Muscle of arm (tissue), 12 donors: ENCODE measurements around the gene ERCC6. TPM values are rescaled to one million over a fixed set of nuclear protein-coding genes. Genes with fewer than 3 reads are reported as not detected.

Experiments
- polyA plus RNA-seq, 12 donors: library from polyadenylated mRNA; unstranded; fragments of 120-200 nt; gene quantifications; one replicate each; pipeline ENCODE4 v1.2.1, GENCODE V29; 2013; ENCODE audit not compliant: insufficient read length in 12 of 12

The ERCC6 gene
- polyA plus RNA-seq, 12 donors = 9.3 to 24.1 (median 12.7) TPM; not detected in 1

Other genes with a start within 250 kb of the ERCC6 start
- 10 to 100 TPM in 11 of 12 donors, not detected in 1; 10.9 to 48.1 (median 33.4) TPM for gene C10orf71, start 240.0 kb downstream of the ERCC6 start, polyA plus RNA-seq
- under 1 TPM in 1 of 12 donors, not detected in 11; 0.23 TPM for gene DRGX, start 143.0 kb downstream of the ERCC6 start, polyA plus RNA-seq
- not detected for gene SLC18A3, start 71.2 kb upstream of the ERCC6 start, polyA plus RNA-seq
- gene CHAT, start 74.9 kb upstream of the ERCC6 start, polyA plus RNA-seq = not detected
- under 1 TPM in 1 of 12 donors, not detected in 11; 0.08 TPM for gene C10orf53, start 140.5 kb upstream of the ERCC6 start, polyA plus RNA-seq
- under 1 TPM in 10 of 12 donors, not detected in 2; 0.16 to 0.68 (median 0.42) TPM for gene OGDHL, start 223.2 kb upstream of the ERCC6 start, polyA plus RNA-seq